Measurements from ENCODE around the gene GABBR2. TPM values are rescaled to one million over a fixed set of nuclear protein-coding genes. Genes with fewer than 3 reads are reported as not detected.

Gene GABBR2
- total RNA-seq, 1 donor from 2014 or later: 6.4 TPM

DNA sequence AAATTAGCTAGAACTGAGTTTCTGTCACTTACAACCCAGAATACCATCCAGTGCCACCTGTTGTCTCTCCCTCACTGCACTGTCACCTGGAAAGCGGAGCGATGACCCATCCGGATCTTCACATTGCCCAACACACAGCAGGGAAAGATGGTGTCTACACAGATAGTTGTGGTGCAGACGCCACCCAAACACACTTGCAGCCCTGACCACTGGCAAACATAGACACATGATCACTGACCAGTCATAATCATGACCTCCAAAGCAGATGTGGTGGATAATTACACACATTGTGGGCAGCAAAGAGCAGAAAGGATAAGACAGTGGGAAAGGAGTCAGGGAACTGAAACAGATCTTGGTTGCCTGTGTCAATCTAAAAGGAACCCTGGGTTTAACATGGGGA is 64.7 kb downstream of the GABBR2 start:
- Mint-ChIP-seq H3K36me3 (no peaks in the 10 kb centered on the region), H3K9me3 (no peaks in the 10 kb centered on the region), H3K4me3 (no peak overlapping the region), H3K27ac (no peak overlapping the region), H3K27me3 (peaks cover 7% of the 10 kb centered on the region), H3K4me1 (ENCODE audit: unreplicated experiment) (no peaks in the 10 kb centered on the region)
- TF ChIP-seq, protein P1, sequence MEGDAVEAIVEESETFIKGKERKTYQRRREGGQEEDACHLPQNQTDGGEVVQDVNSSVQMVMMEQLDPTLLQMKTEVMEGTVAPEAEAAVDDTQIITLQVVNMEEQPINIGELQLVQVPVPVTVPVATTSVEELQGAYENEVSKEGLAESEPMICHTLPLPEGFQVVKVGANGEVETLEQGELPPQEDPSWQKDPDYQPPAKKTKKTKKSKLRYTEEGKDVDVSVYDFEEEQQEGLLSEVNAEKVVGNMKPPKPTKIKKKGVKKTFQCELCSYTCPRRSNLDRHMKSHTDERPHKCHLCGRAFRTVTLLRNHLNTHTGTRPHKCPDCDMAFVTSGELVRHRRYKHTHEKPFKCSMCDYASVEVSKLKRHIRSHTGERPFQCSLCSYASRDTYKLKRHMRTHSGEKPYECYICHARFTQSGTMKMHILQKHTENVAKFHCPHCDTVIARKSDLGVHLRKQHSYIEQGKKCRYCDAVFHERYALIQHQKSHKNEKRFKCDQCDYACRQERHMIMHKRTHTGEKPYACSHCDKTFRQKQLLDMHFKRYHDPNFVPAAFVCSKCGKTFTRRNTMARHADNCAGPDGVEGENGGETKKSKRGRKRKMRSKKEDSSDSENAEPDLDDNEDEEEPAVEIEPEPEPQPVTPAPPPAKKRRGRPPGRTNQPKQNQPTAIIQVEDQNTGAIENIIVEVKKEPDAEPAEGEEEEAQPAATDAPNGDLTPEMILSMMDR (conservative IDR thresholded peaks at IDR 0.05): no peak
- DNase-seq (ENCODE audit: extremely low spot score, unreplicated experiment): no peak

- DNase-seq (ENCODE audit: extremely low spot score, unreplicated experiment): no peak
- peaks cover 7% of the 10 kb centered on the region for H3K27me3 Mint-ChIP-seq
Measured at GRCh38 chr9:98642661-98643312, 65.9 kb downstream of the GABBR2 start.

GRCh38 chr9:98641695-98642094 is 67.0 kb downstream of the GABBR2 start:
- H3K9me3 Mint-ChIP-seq: no peaks in the 10 kb centered on the region
- no peaks in the 10 kb centered on the region for H3K36me3 Mint-ChIP-seq
- DNase-seq (ENCODE audit: extremely low spot score, unreplicated experiment): no peak
- peaks cover 7% of the 10 kb centered on the region for H3K27me3 Mint-ChIP-seq
- TF ChIP-seq, protein P1 (conservative IDR thresholded peaks at IDR 0.05): no peak
- H3K27ac Mint-ChIP-seq: no peak overlapping the region
- H3K4me1 Mint-ChIP-seq (ENCODE audit: unreplicated experiment): no peaks in the 10 kb centered on the region
- no peak overlapping the region for H3K4me3 Mint-ChIP-seq

More at GRCh38 chr9:98642661-98643312, 65.9 kb downstream of the GABBR2 start:
- Mint-ChIP-seq H3K4me1 (ENCODE audit: unreplicated experiment) (no peaks in the 10 kb centered on the region), H3K9me3 (no peaks in the 10 kb centered on the region), H3K27ac (no peak overlapping the region), H3K4me3 (no peak overlapping the region), H3K36me3 (no peaks in the 10 kb centered on the region)
- TF ChIP-seq, protein P1 (conservative IDR thresholded peaks at IDR 0.05): no peak

- TF ChIP-seq, protein P1 (conservative IDR thresholded peaks at IDR 0.05): no peak
- H3K36me3 Mint-ChIP-seq: no peaks in the 10 kb centered on the region
Measured at GRCh38 chr9:98640394-98640793, 68.3 kb downstream of the GABBR2 start.

DNA sequence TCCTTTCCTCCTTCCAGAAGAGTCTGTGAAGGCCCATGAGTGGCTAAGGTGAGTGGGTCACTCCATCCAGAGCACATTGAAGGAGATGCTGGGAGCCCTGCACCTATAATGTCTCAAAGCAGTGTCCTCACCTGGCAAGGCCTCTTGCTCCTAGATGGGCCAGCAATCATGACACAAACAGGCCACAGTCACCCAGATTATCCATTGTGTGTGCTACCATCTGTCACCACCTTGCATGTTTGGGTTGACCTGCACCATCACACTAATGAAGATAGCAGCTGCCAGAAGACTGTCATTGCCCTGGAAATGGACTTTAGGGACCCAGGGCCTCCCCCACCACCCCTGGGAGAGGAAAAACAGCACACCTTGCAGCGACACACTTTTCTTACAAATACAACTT is 69.6 kb downstream of the GABBR2 start:
- H3K36me3 Mint-ChIP-seq: no peaks in the 10 kb centered on the region
- H3K27ac Mint-ChIP-seq: no peak overlapping the region
- TF ChIP-seq, protein P1 (conservative IDR thresholded peaks at IDR 0.05): no peak
- DNase-seq (ENCODE audit: extremely low spot score, unreplicated experiment): no peak
- no peak overlapping the region for H3K4me3 Mint-ChIP-seq
- no peaks in the 10 kb centered on the region for H3K9me3 Mint-ChIP-seq
- peaks cover 7% of the 10 kb centered on the region for H3K27me3 Mint-ChIP-seq
- H3K4me1 Mint-ChIP-seq (ENCODE audit: unreplicated experiment): no peaks in the 10 kb centered on the region

More at GRCh38 chr9:98640394-98640793, 68.3 kb downstream of the GABBR2 start:
- Mint-ChIP-seq H3K4me3 (no peak overlapping the region), H3K27me3 (peaks cover 7% of the 10 kb centered on the region), H3K4me1 (ENCODE audit: unreplicated experiment) (no peaks in the 10 kb centered on the region), H3K27ac (no peak overlapping the region), H3K9me3 (no peaks in the 10 kb centered on the region)
- DNase-seq (ENCODE audit: extremely low spot score, unreplicated experiment): no peak

Data from type B pancreatic cell (in vitro differentiated cells).